Smooth muscle cell (in vitro differentiated cells): ENCODE data around the gene TDRD3. TPM values are rescaled to one million over a fixed set of nuclear protein-coding genes. Genes with fewer than 3 reads are reported as not detected.

Experiments used
- DNase-seq: peaks from one replicate; lab custom pipeline; 2025; ENCODE audit not compliant: unreplicated experiment; lab: John Stamatoyannopoulos, UW
- H2AFZ ChIP-seq: fragments of 200-600 bp; sonication (generic); 2 replicates; pipeline ENCODE4 v1.6.0; 2016; ENCODE audit warnings: antibody characterized with exemption, low read depth, mild to moderate bottlenecking
- H3F3A ChIP-seq: fragments of 200-600 bp; sonication (generic); 2 replicates; pipeline ENCODE4 v1.6.0; 2017; ENCODE audit warnings: antibody characterized with exemption, low read depth
- H3K27ac ChIP-seq: fragments of 200-600 bp; sonication (generic); 2 replicates; pipeline ENCODE4 v1.5.1; 2016; ENCODE audit warnings: low read depth, mild to moderate bottlenecking
- H3K27me3 ChIP-seq: fragments of 200-600 bp; sonication (generic); 2 replicates; pipeline ENCODE4 v1.6.1; 2016; ENCODE audit warnings: low read depth, mild to moderate bottlenecking
- H3K36me3 ChIP-seq: fragments of 200-600 bp; sonication (generic); 2 replicates; pipeline ENCODE4 v1.5.1; 2016; ENCODE audit warnings: low read depth
- H3K4me1 ChIP-seq: fragments of 200-600 bp; sonication (generic); 2 replicates; pipeline ENCODE4 v1.5.1; 2016; ENCODE audit warnings: low read depth
- H3K4me2 ChIP-seq: fragments of 200-600 bp; sonication (generic); 2 replicates; pipeline ENCODE4 v1.6.0; 2016; ENCODE audit warnings: mild to moderate bottlenecking
- H3K4me3 ChIP-seq: fragments of 200-600 bp; sonication (generic); 2 replicates; pipeline ENCODE4 v1.5.1; 2016; ENCODE audit warnings: mild to moderate bottlenecking
- H3K79me2 ChIP-seq: fragments of 200-600 bp; sonication (generic); 2 replicates; pipeline ENCODE4 v1.6.0; 2016; ENCODE audit warnings: low read depth, mild to moderate bottlenecking
- H3K9ac ChIP-seq: fragments of 200-600 bp; sonication (generic); 2 replicates; pipeline ENCODE4 v1.6.0; 2016; ENCODE audit warnings: low read depth
- H3K9me3 ChIP-seq: fragments of 200-600 bp; sonication (generic); replicated peaks from 2 replicates; pipeline ENCODE4 v1.5.1; 2016; ENCODE audit warnings: low read depth
- H4K20me1 ChIP-seq: fragments of 200-600 bp; sonication (generic); 2 replicates; pipeline ENCODE4 v1.6.0; 2016; ENCODE audit warnings: low read depth
- CTCF ChIP-seq: fragments of 200-600 bp; sonication (generic); IDR thresholded peaks from 2 replicates; pipeline ENCODE4 v1.5.1; 2017; ENCODE audit warnings: borderline replicate concordance, mild to moderate bottlenecking, antibody characterized with exemption; ENCODE audit not compliant: insufficient read depth, poor library complexity, severe bottlenecking
- WGBS: methylation state at CpG from one replicate; pipeline ENCODE4 v1.1.7; 2016; ENCODE audit warnings: low lambda C conversion rate; 5-methylcytosine and 5-hydroxymethylcytosine counted together
- polyA plus RNA-seq: library from polyadenylated mRNA; unstranded; fragments of >200 nt; fragmentation: Nextera tagmentation; extraction: Ambion mirVana; gene quantifications from 2 replicates; pipeline ENCODE4 v1.2.1, GENCODE V29; 2016
- total RNA-seq: library from RNA; depleted of rRNA; stranded (reverse); fragments of >200 nt; gene quantifications from 2 replicates; pipeline ENCODE4 v1.2.3, GENCODE V29; 2014

Gene TDRD3
- total and polyA plus RNA-seq, 2 experiments from 2014 or later: 7.3 to 20.4 TPM

GRCh38 chr13:60426075-60426474 lies 29.1 kb downstream of the TDRD3 start:
- Histone ChIP-seq H3K36me3 (no peaks in the 10 kb centered on the region), H4K20me1 (peaks cover 7% of the 10 kb centered on the region), H3K4me3 (no peak overlapping the region), H3F3A (no peaks in the 10 kb centered on the region), H3K27ac (no peak overlapping the region), H3K4me2 (no peak overlapping the region), H2AFZ (no peak overlapping the region), H3K9me3 (no peaks in the 10 kb centered on the region), H3K79me2 (no peaks in the 10 kb centered on the region), H3K27me3 (no peaks in the 10 kb centered on the region), H3K9ac (no peak overlapping the region), H3K4me1 (no peaks in the 10 kb centered on the region)
- DNase-seq: no peak
- WGBS: 81% methylated on average over 1 of the region's 1 CpG
- TF ChIP-seq CTCF: no peak

GRCh38 chr13:60427285-60427684 lies 30.3 kb downstream of the TDRD3 start:
- H3K27me3 ChIP-seq: no peaks in the 10 kb centered on the region
- H3F3A ChIP-seq: no peaks in the 10 kb centered on the region
- H2AFZ ChIP-seq: no peak overlapping the region
- no peaks in the 10 kb centered on the region for H3K36me3 ChIP-seq
- no peak for TF ChIP-seq CTCF
- DNase-seq: no peak
- H3K27ac ChIP-seq: no peak overlapping the region
- no peak overlapping the region for H3K9ac ChIP-seq
- H3K79me2 ChIP-seq: no peaks in the 10 kb centered on the region
- no peaks in the 10 kb centered on the region for H3K9me3 ChIP-seq
- H3K4me3 ChIP-seq: no peak overlapping the region
- H4K20me1 ChIP-seq: peaks cover 7% of the 10 kb centered on the region
- no peak overlapping the region for H3K4me2 ChIP-seq
- H3K4me1 ChIP-seq: no peaks in the 10 kb centered on the region
- WGBS: 94% methylated on average over 5 of the region's 5 CpGs

- H3K4me3 ChIP-seq: no peak overlapping the region
- peaks cover 7% of the 10 kb centered on the region for H4K20me1 ChIP-seq
- no peaks in the 10 kb centered on the region for H3K79me2 ChIP-seq
- H3K9ac ChIP-seq: no peak overlapping the region
- no peak for DNase-seq
- no peaks in the 10 kb centered on the region for H3K36me3 ChIP-seq
- H3K4me1 ChIP-seq: no peaks in the 10 kb centered on the region
- TF ChIP-seq CTCF: peak; percentile 82
- no peaks in the 10 kb centered on the region for H3K9me3 ChIP-seq
- H3K4me2 ChIP-seq: no peak overlapping the region
- H3F3A ChIP-seq: no peaks in the 10 kb centered on the region
- no peak overlapping the region for H2AFZ ChIP-seq
- H3K27me3 ChIP-seq: no peaks in the 10 kb centered on the region
- H3K27ac ChIP-seq: no peak overlapping the region
These were observed 34.2 kb downstream of the TDRD3 start for GRCh38 chr13:60431108-60431700.

GRCh38 chr13:60433505-60433904 lies 36.5 kb downstream of the TDRD3 start:
- DNase-seq: no peak
- Histone ChIP-seq H3F3A (no peaks in the 10 kb centered on the region), H3K27me3 (no peaks in the 10 kb centered on the region), H3K36me3 (no peaks in the 10 kb centered on the region), H3K4me1 (no peaks in the 10 kb centered on the region), H3K4me3 (no peak overlapping the region), H3K79me2 (peaks cover 7% of the 10 kb centered on the region), H3K27ac (no peak overlapping the region), H3K9me3 (no peaks in the 10 kb centered on the region), H3K9ac (no peak overlapping the region), H4K20me1 (peaks cover 10% of the 10 kb centered on the region), H3K4me2 (no peak overlapping the region), H2AFZ (no peak overlapping the region)
- TF ChIP-seq CTCF: no peak
- WGBS: 89% methylated on average over 6 of the region's 6 CpGs
